Esophagus muscularis mucosa (tissue), 4 donors: ENCODE results near the gene TLCD3A. TPM values are rescaled to one million over a fixed set of nuclear protein-coding genes. Genes with fewer than 3 reads are reported as not detected.

ENCODE experiments used
- DNase-seq: peaks from one replicate; pipeline ENCODE4 v3.0.0-alpha.2; 2017; ENCODE audit errors: extremely low spot score
- H3K27ac ChIP-seq, 4 donors: fragments of 200-600 bp; sonication (generic); replicated peaks in 1 of 4; 1 replicate in 3 of 4; 2 replicates in 1 of 4; pipeline ENCODE4 v1.5.1; 2016 to 2019; ENCODE audit warnings: mild to moderate bottlenecking in 1 of 4
- H3K27me3 ChIP-seq, 4 donors: fragments of 200-600 bp; sonication (generic); one replicate each; pipeline versions ENCODE4 v1.5.1 to v1.6.0; 2016 to 2019
- H3K36me3 ChIP-seq, 4 donors: fragments of 200-600 bp; sonication (generic); one replicate each; pipeline ENCODE4 v1.5.1; 2016 to 2019
- H3K4me1 ChIP-seq, 4 donors: fragments of 200-600 bp; sonication (generic); one replicate each; pipeline ENCODE4 v1.5.1; 2016 to 2019
- H3K4me3 ChIP-seq, 4 donors: fragments of 200-600 bp; sonication (generic); 1 replicate in 2 of 4; 2 replicates in 2 of 4; pipeline ENCODE4 v1.5.1; 2016 to 2019; ENCODE audit warnings: mild to moderate bottlenecking in 4 of 4, moderate library complexity in 1 of 4
- H3K9me3 ChIP-seq, 4 donors: fragments of 200-600 bp; sonication (generic); 1 replicate in 3 of 4; 2 replicates in 1 of 4; pipeline ENCODE4 v1.5.1; 2016 to 2019
- EP300 ChIP-seq: sonication (generic); formaldehyde crosslinking; IDR thresholded peaks from one replicate; pipeline ENCODE4 v1.6.1; 2017; ENCODE audit warnings: antibody characterized with exemption
- POLR2A ChIP-seq: fragments of 450-650 bp; IDR thresholded peaks from one replicate; pipeline ENCODE4 v1.6.1; 2017; ENCODE audit warnings: antibody characterized with exemption, moderate library complexity, mild to moderate bottlenecking, low read depth
- POLR2AphosphoS5 ChIP-seq, 2 donors: sonication (generic); formaldehyde crosslinking; IDR thresholded peaks; one replicate each; pipeline ENCODE4 v1.6.1; 2017; ENCODE audit warnings: antibody characterized with exemption in 2 of 2
- WGBS: methylation state at CpG from one replicate; pipeline ENCODE4 v1.1.5; 2018; 5-methylcytosine and 5-hydroxymethylcytosine counted together
- intact Hi-C: fragments of 100-400 bp; cut with DNase I; formaldehyde crosslinking; loops from one replicate; pipeline ENCODE4 v1.15.1; 2023
- total RNA-seq, 4 donors: library from RNA; depleted of rRNA; stranded (reverse); fragments of >200 nt; gene quantifications; one replicate each; pipeline versions ENCODE4 v1.1.0 to v1.2.1, GENCODE V29; 2016
- TF ChIP-seq, protein P1 (sequence below), 3 experiments: fragments of 200-600 bp in 2 of 3; fragments of 450-650 bp in 1 of 3; sonication (generic) in 2 of 3; IDR thresholded peaks; one replicate each; pipeline ENCODE4 v1.5.1; 2017 to 2019; ENCODE audit warnings: antibody characterized with exemption in 3 of 3, mild to moderate bottlenecking in 2 of 3, moderate library complexity in 1 of 3

The TLCD3A gene
- total RNA-seq, 4 donors from 2014 or later, result 2.1 to 10.8 (median 5.1) TPM

DNA sequence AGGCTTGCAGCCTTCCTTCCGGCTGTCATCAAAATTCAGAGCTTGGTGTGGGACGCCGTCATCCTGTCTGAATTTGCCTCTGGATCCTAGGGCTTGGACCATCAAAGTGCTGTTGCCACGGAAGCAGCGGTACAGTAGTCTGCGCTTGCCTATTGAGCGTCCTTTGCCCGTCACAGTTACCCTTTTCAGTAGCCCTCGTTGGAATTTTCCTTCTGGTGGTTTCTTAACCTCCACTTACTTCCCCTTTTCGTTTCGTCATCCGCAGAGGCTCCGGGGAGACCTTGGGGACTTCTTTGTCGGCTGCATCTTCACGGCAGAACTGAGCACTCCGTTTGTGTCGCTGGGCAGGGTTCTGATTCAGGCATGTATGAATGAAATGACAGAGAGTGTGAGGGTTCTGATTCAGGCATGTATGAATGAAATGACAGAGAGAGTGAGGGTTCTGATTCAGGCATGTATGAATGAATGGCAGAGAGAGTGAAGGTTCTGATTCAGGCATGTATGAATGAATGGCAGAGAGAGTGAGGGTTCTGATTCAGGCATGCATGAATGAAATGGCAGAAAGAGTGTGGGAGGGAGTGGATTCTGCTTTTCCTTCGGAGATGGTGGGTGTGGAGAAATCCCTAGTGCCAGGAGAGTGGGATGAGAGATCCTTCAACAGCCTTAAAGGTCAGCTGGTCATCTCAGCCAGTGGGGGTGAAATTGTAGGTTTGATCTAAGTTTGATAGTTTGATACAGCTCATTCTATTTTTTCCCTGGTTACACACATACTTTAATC is 8.0 kb downstream of the TLCD3A start:
- WGBS, result 79% methylated on average over 18 of the region's 18 CpGs
- TF ChIP-seq, protein P1, sequence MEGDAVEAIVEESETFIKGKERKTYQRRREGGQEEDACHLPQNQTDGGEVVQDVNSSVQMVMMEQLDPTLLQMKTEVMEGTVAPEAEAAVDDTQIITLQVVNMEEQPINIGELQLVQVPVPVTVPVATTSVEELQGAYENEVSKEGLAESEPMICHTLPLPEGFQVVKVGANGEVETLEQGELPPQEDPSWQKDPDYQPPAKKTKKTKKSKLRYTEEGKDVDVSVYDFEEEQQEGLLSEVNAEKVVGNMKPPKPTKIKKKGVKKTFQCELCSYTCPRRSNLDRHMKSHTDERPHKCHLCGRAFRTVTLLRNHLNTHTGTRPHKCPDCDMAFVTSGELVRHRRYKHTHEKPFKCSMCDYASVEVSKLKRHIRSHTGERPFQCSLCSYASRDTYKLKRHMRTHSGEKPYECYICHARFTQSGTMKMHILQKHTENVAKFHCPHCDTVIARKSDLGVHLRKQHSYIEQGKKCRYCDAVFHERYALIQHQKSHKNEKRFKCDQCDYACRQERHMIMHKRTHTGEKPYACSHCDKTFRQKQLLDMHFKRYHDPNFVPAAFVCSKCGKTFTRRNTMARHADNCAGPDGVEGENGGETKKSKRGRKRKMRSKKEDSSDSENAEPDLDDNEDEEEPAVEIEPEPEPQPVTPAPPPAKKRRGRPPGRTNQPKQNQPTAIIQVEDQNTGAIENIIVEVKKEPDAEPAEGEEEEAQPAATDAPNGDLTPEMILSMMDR (IDR thresholded peaks at IDR 0.05), result no peak
- TF ChIP-seq EP300 (no peak), POLR2AphosphoS5 (IDR thresholded peaks at IDR 0.05) (no peak), POLR2A (no peak)
- Histone ChIP-seq H3K4me1 (no peaks in the 10 kb centered on the region), H3K27ac (no peak overlapping the region), H3K9me3 (no peaks in the 10 kb centered on the region), H3K36me3 (peaks cover 27 to 71% (median 63%) of the 10 kb centered on the region in 4 donors), H3K27me3 (no peaks in the 10 kb centered on the region), H3K4me3 (no peak overlapping the region)
- intact Hi-C loops, result no loop called here
- DNase-seq, result no peak

DNA sequence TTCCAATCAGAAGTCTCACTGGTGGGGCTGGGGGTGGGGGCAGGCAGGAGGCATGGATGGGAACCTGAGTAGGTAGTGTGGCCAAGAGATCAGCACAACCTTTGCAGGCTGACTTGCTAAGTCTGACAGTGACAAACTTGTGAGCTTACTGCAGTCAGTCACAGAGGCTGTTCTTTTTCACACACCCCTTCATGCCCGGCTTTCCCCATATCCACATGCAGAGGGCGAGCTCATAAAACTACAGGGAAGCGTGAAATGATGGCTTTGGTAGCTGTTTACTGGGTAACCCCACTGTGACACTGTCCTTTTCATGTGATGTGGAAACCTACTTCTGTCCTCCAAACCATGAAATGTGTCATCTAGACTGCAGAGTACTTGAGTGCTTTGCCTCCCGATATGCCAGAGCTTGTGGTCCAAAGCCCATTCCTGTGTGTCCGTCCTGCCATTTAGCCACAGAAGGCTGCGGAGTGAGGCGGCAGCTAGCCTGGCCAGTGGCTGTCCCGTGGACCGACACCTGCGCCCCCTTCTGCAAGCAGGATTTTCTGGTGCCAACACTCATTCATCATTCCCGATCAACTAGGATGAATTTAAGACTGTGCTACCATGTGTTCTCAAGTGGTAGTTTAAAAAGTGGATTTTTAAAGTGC is 9.9 kb downstream of the TLCD3A start:
- WGBS, result 83% methylated on average over 11 of the region's 11 CpGs
- H3K4me3 ChIP-seq, result no peak overlapping the region
- H3K36me3 ChIP-seq, result peaks cover 42 to 90% (median 82%) of the 10 kb centered on the region in 4 donors

DNA sequence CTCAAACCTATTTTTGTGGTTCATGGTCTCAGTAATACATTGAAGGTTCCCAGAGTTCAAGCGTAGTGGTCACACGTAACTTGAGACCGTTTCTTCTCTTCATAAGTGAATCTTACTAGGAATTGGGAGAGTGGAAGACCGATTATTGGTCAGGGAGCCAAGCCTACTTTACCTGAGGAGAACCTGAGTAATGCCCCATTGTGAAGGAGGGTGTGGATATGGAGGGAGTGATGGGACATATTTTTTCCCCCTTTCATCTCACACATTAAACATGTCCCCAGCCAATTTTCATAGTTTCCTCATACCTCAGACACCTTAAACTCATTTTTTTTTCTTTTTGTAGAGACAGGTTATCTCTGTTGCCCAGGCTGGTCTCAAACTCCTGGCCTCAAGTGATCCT is 10.7 kb downstream of the TLCD3A start:
- Histone ChIP-seq H3K27me3 (no peaks in the 10 kb centered on the region), H3K36me3 (peaks cover 46 to 97% (median 90%) of the 10 kb centered on the region in 4 donors), H3K4me1 (no peaks in the 10 kb centered on the region), H3K27ac (no peak overlapping the region), H3K4me3 (no peak overlapping the region), H3K9me3 (no peaks in the 10 kb centered on the region)
- intact Hi-C loops, result no loop called here
- WGBS, result 86% methylated on average over 4 of the region's 4 CpGs
- TF ChIP-seq EP300 (no peak), POLR2A (no peak)
- no peak for DNase-seq

More for the DNA sequence above, 9.9 kb downstream of the TLCD3A start:
- no peak for TF ChIP-seq POLR2A
- TF ChIP-seq EP300, result no peak
- TF ChIP-seq, protein P1 (IDR thresholded peaks at IDR 0.05), result no peak
- TF ChIP-seq POLR2AphosphoS5 (IDR thresholded peaks at IDR 0.05), result no peak
- Histone ChIP-seq H3K27me3 (no peaks in the 10 kb centered on the region), H3K27ac (no peak overlapping the region), H3K4me1 (no peaks in the 10 kb centered on the region), H3K9me3 (no peaks in the 10 kb centered on the region)
- intact Hi-C loops, result no loop called here
- no peak for DNase-seq

DNA sequence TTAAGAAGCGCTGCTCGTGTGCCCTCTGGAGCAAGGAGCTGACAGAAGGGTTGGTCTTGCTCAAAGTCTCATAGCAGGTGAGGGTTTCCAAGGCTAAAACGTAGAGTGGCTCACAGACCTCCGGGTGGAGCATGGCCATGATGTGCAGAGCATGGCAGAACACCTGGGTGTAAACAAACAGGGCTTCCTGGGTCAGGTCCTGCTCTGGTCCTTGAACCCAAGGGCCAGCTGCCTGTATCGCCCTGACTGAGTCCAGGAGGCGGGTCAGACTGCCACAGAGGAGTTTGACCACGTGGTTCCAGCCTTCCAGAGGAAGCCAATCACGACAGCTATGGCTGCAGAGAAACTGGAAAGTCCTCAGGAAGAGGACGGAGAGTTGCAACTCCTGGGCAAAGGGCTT is 12.5 kb downstream of the TLCD3A start:
- Histone ChIP-seq H3K27me3 (no peaks in the 10 kb centered on the region), H3K4me3 (no peak overlapping the region)

DNA sequence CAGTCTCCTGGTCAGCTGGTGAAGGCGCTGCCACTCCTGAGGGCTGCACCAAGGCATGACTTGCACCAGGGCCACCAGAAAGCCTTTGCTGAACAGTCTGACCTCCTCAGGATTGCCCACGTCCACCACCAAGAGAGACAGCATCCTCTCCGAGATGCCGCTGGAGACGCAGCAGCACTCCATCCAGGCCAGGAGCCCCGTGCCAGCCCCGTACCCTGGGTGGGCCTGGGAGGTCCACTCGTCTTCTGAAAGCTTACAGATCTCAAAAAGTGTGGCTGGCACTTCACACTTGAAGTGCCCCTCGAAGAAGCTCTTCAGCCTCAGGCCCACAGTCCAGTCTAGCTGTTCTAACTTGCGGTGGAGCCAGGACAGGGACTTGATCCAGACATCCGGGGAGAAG is 13.0 kb downstream of the TLCD3A start:
- no peak for DNase-seq
- H3K4me3 ChIP-seq, result no peak overlapping the region
- peaks cover 38 to 82% (median 78%) of the 10 kb centered on the region in 4 donors for H3K36me3 ChIP-seq
- H3K27ac ChIP-seq, result no peak overlapping the region
- no peaks in the 10 kb centered on the region for H3K27me3 ChIP-seq
- intact Hi-C loops, result no loop called here
- no peaks in the 10 kb centered on the region for H3K9me3 ChIP-seq
- 96% methylated on average over 9 of the region's 11 CpGs for WGBS
- TF ChIP-seq EP300 (no peak), POLR2AphosphoS5 (IDR thresholded peaks at IDR 0.05) (no peak), POLR2A (no peak)
- TF ChIP-seq, protein P1 (IDR thresholded peaks at IDR 0.05), result no peak
- peaks cover under 1 to 10% (median 6%) of the 10 kb centered on the region in 4 donors for H3K4me1 ChIP-seq

More for the DNA sequence above, 12.5 kb downstream of the TLCD3A start:
- 86% methylated on average over 9 of the region's 9 CpGs for WGBS
- intact Hi-C loops, result no loop called here
- H3K27ac ChIP-seq, result no peak overlapping the region
- no peak for DNase-seq
- no peak for TF ChIP-seq POLR2A
- TF ChIP-seq, protein P1 (IDR thresholded peaks at IDR 0.05), result no peak
- TF ChIP-seq POLR2AphosphoS5 (IDR thresholded peaks at IDR 0.05), result no peak
- TF ChIP-seq EP300, result no peak
- H3K9me3 ChIP-seq, result no peaks in the 10 kb centered on the region
- H3K4me1 ChIP-seq, result peaks cover 0 to 5% (median 2%) of the 10 kb centered on the region in 4 donors
- H3K36me3 ChIP-seq, result peaks cover 43 to 87% (median 82%) of the 10 kb centered on the region in 4 donors
